Cardiac septum (tissue), 1 donor: ENCODE results near the gene CCZ1B. TPM values are rescaled to one million over a fixed set of nuclear protein-coding genes. Genes with fewer than 3 reads are reported as not detected.
"Not testable (repeated sequence)": the region's sequence is repeated elsewhere in the genome, so short reads cannot be mapped to it uniquely, and the experiment has no call there.

Experiments
- DNase-seq: peaks from one replicate; pipeline ENCODE4 v3.0.0-alpha.2; 2020; ENCODE audit warnings: low spot score
- intact Hi-C: fragments of 100-400 bp; cut with DNase I; formaldehyde crosslinking; loops from one replicate; pipeline ENCODE4 v1.14.0; 2022
- total RNA-seq: library from RNA; stranded (reverse); fragmentation: NEBNext Ultra II Directional; extraction: Animal tissue kit (Norgen Biotek cat#: 25700); gene quantifications from one replicate; pipeline ENCODE4 v1.2.1, GENCODE V29; 2021
- donor health status: DM: no; HTN: no; CAD: no.

The CCZ1B gene
- total RNA-seq, 1 donor from 2014 or later, result 32.7 TPM

DNA sequence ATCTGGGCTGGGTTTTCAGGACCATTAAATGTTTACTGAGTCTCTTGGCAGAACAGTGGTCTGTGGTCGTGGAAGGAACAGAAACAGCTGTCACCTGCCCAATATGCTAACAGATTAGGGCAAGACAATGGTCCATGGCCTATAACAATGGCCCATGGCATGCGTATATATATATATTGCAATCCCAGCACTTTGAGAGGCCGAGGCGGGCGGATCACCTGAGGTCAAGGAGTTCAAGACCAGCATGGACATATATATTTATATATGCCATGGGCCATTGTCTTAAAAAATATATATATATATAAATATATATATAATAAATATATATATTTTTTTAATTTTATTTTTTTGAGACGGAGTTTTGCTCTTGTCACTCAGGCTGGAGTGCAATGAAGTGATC lies 44.5 kb downstream of the CCZ1B start:
- intact Hi-C loops, DNase-seq: not testable (repeated sequence)

GRCh38 chr7:6761186-6761585 lies 64.9 kb downstream of the CCZ1B start:
- intact Hi-C loops, DNase-seq: not testable (repeated sequence)

GRCh38 chr7:6753964-6754363 lies 72.1 kb downstream of the CCZ1B start, which contains the start of gene RSPH10B2:
RSPH10B2 (plus strand) TSS chr7:6754103; CDS start chr7:6757678, 3,575 bp downstream.
- intact Hi-C loops, DNase-seq: not testable (repeated sequence)

GRCh38 chr7:6750173-6750572 lies 75.9 kb downstream of the CCZ1B start:
- intact Hi-C loops, DNase-seq: not testable (repeated sequence)

DNA sequence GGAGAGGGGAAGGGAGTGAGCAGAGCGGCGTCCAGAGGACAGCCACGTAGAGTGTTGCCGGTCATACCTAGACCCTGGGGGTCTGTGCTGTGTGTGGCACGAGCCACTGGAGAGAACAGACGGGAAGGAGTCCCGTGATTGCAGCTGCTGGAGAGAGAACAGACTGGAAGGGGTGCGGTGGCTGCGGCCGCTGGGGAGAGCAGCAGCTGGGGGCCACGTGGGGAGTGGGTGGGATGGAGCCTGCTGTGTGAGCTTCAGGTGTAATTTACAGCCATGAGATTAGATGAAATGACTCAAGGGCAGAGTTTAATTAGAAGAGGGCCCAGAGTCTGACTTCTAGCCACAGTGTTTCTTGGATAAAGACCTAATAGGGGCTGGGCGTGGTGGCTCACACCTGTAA lies 76.7 kb downstream of the CCZ1B start:
- DNase-seq, intact Hi-C loops: not testable (repeated sequence)

Other genes with a start within 250 kb of the CCZ1B start
- 34.3 TPM for gene ZDHHC4, start 248.8 kb downstream of the CCZ1B start, total RNA-seq
- gene INTS15, start 236.3 kb downstream of the CCZ1B start, total RNA-seq, result 13.6 TPM
- gene ZNF853, start 210.7 kb downstream of the CCZ1B start, total RNA-seq, result 14.2 TPM
- 21.2 TPM for gene ZNF316, start 189.0 kb downstream of the CCZ1B start, total RNA-seq
- 17.7 TPM for gene ZNF12, start 119.3 kb downstream of the CCZ1B start, total RNA-seq
- gene RSPH10B2, start 72.2 kb downstream of the CCZ1B start, total RNA-seq, result 0.19 TPM